ENCODE measurements around the gene ABCA2.

ABCA2 gene

GRCh38 chr9:136964171-136964689, 63.8 kb downstream of the ABCA2 start:
- DNase-seq (ENCODE audit: low read depth), result no peak

GRCh38 chr9:136963751-136964150, 64.3 kb downstream of the ABCA2 start:
- DNase-seq (ENCODE audit: low read depth), result no peak

- DNase-seq (ENCODE audit: low read depth), result no peak
These were observed 64.7 kb downstream of the ABCA2 start for GRCh38 chr9:136963341-136963740.

GRCh38 chr9:136962701-136963248, 65.3 kb downstream of the ABCA2 start:
- DNase-seq (ENCODE audit: low read depth), result no peak

GRCh38 chr9:136962163-136962562, 65.9 kb downstream of the ABCA2 start:
- no peak for DNase-seq (ENCODE audit: low read depth)

- DNase-seq (ENCODE audit: low read depth), result no peak
These were observed 66.6 kb downstream of the ABCA2 start for GRCh38 chr9:136961279-136962065.

- DNase-seq (ENCODE audit: low read depth), result no peak
These were observed 67.1 kb downstream of the ABCA2 start for GRCh38 chr9:136960938-136961275.

GRCh38 chr9:136960212-136960937, 67.7 kb downstream of the ABCA2 start:
- DNase-seq (ENCODE audit: low read depth), result no peak

- no peak for DNase-seq (ENCODE audit: low read depth)
These were observed 68.9 kb downstream of the ABCA2 start for GRCh38 chr9:136958898-136959850.

- DNase-seq (ENCODE audit: low read depth), result no peak
These were observed 69.6 kb downstream of the ABCA2 start for GRCh38 chr9:136958473-136958872.

- no peak for DNase-seq (ENCODE audit: low read depth)
These were observed 70.1 kb downstream of the ABCA2 start for GRCh38 chr9:136957901-136958300.

- DNase-seq (ENCODE audit: low read depth), result no peak
These were observed 70.6 kb downstream of the ABCA2 start for GRCh38 chr9:136957461-136957860.

All from non-pigmented ciliary epithelial cell (primary cell).